GM21367 (cell line): ENCODE data around the gene TMA7B.
"Not testable (repeated sequence)": the region's sequence is repeated elsewhere in the genome, so short reads cannot be mapped to it uniquely, and the experiment has no call there.

Experiments used
- ATAC-seq: cut with Tn5 transposase; IDR thresholded peaks from one replicate; pipeline ENCODE4 v1.9.1; 2021; ENCODE audit not compliant: unreplicated experiment

TMA7B gene

DNA sequence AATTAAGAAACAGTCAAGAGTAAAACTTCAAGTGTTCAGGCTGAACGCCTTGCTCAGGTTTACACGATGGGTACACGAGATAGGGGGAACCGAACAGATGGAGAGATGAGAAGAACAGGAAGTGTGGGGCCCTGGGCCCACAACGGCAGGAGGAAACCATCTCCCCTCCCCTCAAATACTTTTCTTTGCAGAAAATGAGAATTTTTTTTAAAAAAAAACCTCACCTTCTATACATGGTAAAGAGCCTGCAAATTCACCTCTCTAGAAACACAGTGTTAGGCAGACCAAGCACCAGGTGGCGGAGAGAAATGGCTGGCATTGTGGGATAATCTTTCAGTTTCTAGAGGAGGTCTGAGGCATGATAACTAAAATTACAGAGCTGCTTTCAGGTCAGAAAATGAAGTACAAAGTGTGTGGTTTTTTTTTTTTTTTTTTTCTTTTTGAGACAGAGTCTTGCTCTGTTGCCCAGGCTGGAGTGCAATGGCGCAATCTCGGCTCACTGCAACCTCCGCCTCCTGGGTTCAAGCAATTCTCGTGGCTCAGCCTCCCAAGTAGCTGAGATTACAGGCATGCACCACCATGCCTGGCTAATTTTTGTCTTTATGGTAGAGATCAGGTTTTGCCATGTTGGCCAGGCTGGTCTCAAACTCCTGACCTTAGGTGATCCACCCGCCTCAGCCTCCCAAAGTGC, 8.4 kb upstream of the TMA7B start:
- not testable (repeated sequence) for ATAC-seq

DNA sequence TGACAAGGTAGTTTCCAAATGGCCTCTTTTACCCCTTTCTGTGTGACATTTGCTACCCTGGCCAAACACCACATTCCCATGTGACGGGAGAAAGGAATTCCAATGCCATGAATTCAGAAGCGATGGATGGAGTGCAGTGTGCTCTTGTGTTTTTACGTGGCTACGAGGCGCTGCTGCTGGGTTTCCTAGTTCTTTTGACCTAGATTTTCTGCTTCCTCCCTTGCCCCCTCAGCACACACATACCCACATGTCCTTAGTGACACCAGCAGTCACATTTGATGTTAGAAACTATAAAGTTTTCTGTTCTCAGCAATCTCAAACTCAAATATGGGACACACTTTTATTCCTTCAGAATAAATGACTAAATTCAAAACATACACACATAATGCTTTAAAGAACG, 7.8 kb upstream of the TMA7B start:
- ATAC-seq = no peak

DNA sequence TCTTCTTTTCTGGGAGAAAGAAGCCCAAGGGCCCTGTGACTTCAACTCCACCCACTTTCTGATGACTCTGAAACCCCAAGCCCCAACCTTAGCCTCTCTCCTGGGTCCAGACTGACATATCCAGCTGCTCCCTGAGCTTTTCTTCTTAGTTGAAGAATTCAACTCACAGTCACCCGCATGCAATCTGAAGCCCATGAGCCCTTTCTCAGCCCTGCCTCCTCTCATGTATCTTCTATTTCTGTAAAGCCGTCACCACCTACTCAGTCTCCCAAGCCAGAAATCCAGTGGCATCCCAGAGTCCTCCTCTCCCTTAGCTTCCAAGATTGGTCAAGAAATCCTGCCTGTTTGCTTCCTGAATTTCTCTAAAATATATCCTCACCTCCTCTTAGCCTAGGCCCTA, 7.1 kb upstream of the TMA7B start:
- ATAC-seq = no peak

GRCh38 chr22:39954584-39955055, 5.6 kb upstream of the TMA7B start:
- no peak for ATAC-seq

GRCh38 chr22:39955675-39956074, 4.5 kb upstream of the TMA7B start:
- ATAC-seq = no peak

DNA sequence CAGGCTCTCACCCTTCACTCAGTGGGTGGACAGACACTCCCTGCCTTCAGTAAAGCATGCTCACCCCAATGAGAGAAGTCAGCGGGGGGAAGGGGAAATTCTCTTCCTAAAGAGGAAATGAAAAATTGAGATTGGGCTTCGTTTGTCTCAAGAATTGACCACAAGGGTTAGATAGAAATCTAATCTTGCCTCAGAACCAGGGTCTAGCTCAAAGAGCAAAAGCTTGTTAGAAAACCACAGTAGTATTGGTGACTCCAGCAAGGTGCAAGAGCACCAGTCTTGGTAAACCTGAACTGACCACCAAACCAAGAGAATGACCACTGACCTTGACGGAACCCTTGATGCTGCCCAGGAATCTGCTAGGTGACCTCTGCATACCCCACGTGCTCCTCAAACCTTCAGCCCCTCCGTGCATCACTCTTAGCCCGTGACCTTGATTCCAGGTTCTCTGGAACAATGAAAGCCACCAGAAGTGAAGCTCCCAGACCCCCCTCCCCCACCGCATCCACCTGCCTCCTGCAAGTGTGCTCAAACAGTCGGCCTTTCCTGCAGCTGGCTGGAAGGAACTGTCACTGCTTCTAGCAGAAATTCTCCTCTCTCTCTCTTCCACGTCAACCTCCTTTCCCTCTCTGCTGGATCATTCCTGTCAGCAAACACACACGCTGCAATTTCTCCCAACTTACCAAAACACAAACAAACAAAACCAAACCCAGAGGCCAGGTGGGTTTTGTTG, 3.1 kb upstream of the TMA7B start:
- no peak for ATAC-seq

DNA sequence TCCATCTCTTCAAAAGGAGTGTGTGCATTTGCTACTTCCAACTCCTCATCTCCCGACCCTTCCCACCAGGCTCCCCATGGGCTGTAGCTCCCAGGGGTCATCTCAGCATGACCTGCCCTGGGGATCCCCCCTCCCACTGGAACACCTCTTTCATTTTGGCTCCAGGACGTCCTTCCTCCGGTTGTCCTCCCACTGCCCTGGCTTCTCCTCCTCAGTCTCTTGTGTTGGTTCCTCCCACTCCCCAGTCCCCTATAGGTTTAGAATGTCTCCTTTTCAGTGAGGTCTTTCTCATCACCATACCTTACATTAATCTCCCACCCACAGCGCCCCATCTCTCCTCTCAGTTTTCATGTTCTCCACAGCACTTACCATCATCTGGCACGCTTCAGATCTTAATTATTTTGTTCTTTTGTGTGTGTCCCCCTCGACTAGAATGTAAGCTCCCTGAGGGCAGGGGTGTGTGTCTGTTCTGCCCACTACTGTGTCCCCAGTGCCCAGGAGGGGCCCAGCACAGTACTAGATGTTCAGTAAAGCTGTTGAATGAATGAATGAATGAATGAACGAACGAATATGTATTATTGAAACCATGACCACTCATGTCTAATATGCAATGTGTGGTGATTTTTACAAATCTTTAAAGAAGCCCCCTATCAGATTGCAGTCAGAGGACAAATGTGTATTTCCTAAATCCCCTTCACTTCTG, 2.0 kb upstream of the TMA7B start:
- no peak for ATAC-seq

GRCh38 chr22:39958949-39959639, 1.1 kb upstream of the TMA7B start:
- no peak for ATAC-seq

GRCh38 chr22:39960791-39961746, 872 bp downstream of the TMA7B start:
- peak; percentile 66 for ATAC-seq

DNA sequence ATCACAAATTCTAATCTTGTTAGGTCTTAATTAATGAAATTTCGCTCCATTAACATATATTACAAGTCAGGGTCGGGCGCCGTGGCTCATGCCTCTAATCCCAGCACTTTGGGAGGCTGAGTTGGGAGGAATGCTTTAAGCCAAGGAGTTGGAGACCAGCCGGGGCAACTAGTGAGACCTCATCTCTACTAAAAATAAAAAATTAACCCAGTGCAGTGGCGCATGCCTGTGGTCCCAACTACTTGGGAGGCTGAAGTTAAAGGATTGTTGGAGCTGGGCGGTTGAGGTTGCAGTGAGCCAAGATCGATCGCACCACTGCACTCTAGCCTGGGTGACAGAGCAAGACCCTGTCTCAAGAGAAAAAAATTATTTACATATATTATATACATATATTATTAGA, 1.9 kb downstream of the TMA7B start:
- ATAC-seq = no peak

DNA sequence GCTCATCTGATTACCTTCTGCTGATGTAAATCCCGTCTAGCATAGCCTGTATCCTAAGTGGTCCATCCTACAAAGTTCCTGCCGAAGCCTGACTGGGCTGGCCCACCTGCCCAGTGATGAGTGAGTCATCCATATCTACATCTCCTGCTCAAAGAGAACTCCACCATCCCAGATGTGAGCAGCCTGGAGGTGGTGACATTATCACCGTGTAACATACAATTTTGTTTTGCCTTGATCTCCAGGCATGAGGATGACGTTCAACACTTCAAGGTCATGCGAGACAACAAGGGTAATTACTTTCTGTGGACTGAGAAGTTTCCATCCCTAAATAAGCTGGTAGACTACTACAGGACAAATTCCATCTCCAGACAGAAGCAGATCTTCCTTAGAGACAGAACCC, 5.6 kb downstream of the TMA7B start:
- ATAC-seq = no peak

DNA sequence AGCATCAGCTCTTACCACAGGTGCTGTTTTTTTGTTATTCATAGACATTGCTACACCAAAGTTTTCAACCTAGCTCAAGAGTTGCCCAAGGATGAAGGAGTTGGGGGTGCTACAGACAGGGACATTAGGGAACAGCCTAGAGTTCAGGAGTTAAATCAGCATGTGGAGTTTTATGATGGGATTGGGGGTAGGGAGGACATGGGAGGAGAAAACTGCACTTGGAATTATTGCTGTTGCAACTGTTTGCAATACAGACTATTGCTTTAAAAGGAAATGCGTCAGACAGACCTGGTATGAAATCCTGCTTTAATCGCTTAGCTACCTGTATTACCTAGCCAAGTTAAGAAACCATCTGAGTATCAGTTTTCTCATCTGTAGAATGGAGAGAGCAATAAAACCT, 6.3 kb downstream of the TMA7B start:
- no peak for ATAC-seq

DNA sequence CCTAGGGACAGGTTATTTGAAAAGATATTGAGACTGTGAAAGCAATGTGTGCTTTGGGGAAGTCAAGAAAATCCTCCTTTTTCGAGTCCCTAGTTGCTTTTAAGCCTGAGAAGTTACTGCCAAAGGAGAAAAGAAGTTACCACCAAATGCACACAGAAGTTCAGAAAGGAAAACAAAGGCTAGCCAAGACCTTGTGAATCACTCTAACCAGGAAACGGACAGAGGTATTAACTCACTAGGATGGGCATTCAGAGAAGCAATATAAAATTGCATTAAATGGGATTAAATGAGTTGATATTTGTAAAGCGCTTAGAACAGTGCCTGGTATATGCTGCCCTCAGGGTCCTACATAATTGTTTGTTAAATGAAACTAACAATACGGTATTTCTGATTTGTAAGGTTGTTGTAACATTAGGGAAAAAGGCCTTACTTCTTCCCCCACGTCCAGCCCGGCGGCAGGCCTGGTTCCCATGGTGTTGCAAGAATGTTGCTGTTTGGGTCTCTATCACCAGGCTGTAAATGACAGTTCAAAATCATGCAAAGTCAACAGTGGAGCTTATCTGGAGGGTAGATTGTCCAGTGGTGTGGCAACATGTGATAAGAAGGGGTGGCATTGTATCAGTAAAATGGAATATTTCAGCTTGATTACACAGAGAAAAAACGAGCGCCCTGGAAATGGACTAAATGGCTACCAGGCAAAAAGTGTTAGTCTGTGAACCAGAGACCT, 7.1 kb downstream of the TMA7B start:
- ATAC-seq = no peak

- ATAC-seq = no peak
Measured at GRCh38 chr22:39967996-39968972, 8.1 kb downstream of the TMA7B start.

DNA sequence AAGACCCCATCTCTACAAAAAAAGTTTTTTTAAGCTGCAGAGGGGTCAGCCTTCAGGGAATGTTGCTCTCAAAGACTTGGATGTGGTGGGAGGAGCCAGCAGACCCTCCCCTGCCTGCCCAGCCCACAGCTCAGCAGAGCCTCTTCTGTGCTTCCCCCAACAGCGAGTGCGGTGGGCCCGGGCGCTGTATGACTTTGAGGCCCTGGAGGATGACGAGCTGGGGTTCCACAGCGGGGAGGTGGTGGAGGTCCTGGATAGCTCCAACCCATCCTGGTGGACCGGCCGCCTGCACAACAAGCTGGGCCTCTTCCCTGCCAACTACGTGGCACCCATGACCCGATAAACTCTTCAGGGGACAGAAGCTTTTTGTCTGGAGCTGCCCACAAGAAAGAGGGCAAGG, 10.5 kb downstream of the TMA7B start:
- ATAC-seq = no peak

DNA sequence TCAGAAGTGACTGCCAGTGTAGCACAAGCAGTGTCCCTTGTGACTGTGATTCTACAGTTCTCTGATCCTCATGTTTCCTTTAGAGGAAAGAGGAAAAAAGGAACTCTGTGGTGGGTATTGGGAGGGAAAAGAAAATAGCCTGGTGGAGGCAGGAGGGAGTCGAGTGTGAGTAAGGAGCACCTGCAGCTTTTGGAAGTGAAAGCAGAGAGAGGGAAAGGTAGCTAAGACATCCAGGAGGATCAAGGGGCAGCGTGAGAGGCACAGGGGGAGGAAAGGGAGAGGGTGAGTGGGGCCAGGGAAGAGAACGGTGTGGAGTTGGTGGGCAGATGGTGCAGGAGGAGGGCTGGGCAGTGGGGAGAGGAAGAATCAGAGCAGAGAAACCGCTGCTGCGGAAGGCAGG, 12.4 kb downstream of the TMA7B start:
- no peak for ATAC-seq

DNA sequence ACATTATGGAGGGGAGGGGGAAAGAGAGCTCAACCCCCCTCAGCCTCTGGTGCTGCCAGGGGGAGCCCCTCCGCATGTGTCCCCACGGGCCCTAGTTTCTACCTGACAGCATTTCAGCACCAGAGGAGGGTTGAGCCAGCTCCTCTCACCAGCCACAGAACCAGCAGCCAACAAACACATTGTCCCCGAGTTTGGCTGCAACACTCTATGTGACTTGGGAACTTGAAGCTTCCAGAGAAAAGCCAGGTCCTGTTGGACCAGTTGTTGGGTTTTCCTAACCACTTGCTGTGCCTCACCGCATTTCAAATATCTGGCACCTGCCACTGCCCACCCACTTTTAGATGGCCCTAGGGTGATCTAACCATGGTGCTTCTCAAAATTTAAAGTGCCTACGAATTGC, 13.5 kb downstream of the TMA7B start:
- no peak for ATAC-seq

DNA sequence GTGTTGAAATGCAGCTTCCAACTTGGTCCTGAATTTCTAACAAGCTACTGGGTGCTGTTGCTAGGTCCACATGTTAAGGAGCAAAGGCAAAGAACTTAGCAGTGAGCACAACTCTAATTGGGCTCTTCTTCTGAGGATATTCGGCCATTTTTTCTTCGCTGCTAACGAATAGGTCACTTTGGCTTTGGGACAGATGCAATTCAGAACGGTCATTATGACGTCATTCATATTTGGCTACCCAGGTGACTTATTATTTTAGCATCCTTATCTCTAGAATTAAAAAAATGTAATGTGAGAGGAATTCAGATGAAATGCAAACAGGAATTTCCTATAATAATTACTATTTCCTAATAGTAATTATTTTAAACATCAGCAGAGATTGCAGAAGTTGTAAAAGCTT, 13.9 kb downstream of the TMA7B start:
- ATAC-seq = no peak
